HCT116 (cell line): ENCODE results near the gene C2orf72. TPM values are rescaled to one million over a fixed set of nuclear protein-coding genes. Genes with fewer than 3 reads are reported as not detected.

ENCODE experiments used
- ATAC-seq: fragments of 200-7000 bp; cut with Tn5 transposase; 2 replicates; pipeline ENCODE4 v1.9.1; 2020; ENCODE audit warnings: mild to moderate bottlenecking, moderate library complexity
- BruUV-seq: library from RNA; stranded (reverse); fragments of 400-500 nt; replicated peaks from 2 replicates; lab custom pipeline; 2021; lab: Mats Ljungman, UMichigan
- CTCF ChIA-PET: fragments of 300-600 bp; sonication (Branson Sonifier 250); formaldehyde crosslinking; loops from one replicate; lab custom pipeline; 2021; ENCODE audit warnings: antibody characterized with exemption; lab: Charles Lee
- POLR2A ChIA-PET: fragments of 300-600, 350-600 bp; sonication (Branson Sonifier 250); formaldehyde crosslinking; loops from one replicate; lab custom pipeline; 2021; ENCODE audit warnings: antibody characterized with exemption; lab: Charles Lee
- RAD21 ChIA-PET, 2 experiments: fragments of 300-600 bp; sonication (Branson Sonifier 250); formaldehyde crosslinking; loops; one replicate each; lab custom pipeline; 2023; ENCODE audit warnings: low total read pairs in 2 of 2; ENCODE audit not compliant: uncharacterized antibody in 2 of 2, unreplicated experiment in 2 of 2, low non-redundant PET in 1 of 2; lab: Charles Lee
- DNase-seq: peaks from one replicate; pipeline ENCODE4 v3.0.0-alpha.2; 2010; ENCODE audit warnings: low read depth, low spot score
- H2AFZ ChIP-seq: fragments of 200-600 bp; shearing (Covaris generic), sonication (generic); 2 replicates; pipeline ENCODE4 v1.6.1; 2017; ENCODE audit warnings: low read depth, mixed run types, mixed read lengths, antibody characterized with exemption, low read length; ENCODE audit not compliant: poor library complexity, severe bottlenecking
- H3K27ac ChIP-seq: 2 replicates; pipeline ENCODE4 v1.5.1; 2012; ENCODE audit warnings: low read depth, low read length
- H3K27me3 ChIP-seq: fragments of 200-600 bp; sonication (generic); 2 replicates; pipeline ENCODE4 v1.6.1; 2016; ENCODE audit warnings: mixed run types, low read length, mixed read lengths; ENCODE audit not compliant: insufficient read depth
- H3K36me3 ChIP-seq, 2 experiments: fragments of 200-500 bp in 1 of 2; fragments of 200-600 bp in 1 of 2; sonication (Bioruptor generic) in 1 of 2; sonication (generic) in 1 of 2; 2 replicates each; pipeline versions ENCODE4 v1.5.1 to v1.6.1; 2014 to 2016; ENCODE audit warnings: low read length in 2 of 2, inconsistent platforms in 1 of 2, mixed read lengths in 1 of 2, mixed run types in 1 of 2; ENCODE audit not compliant: insufficient read depth in 2 of 2, control insufficient read depth in 1 of 2
- H3K4me1 ChIP-seq, 2 experiments: fragments of 200-600 bp in 1 of 2; sonication (generic) in 1 of 2; 2 replicates each; pipeline versions ENCODE4 v1.5.1 to v1.6.1; 2012 to 2017; ENCODE audit warnings: low read length in 2 of 2, inconsistent platforms in 1 of 2, mild to moderate bottlenecking in 1 of 2, mixed read lengths in 1 of 2, mixed run types in 1 of 2, moderate library complexity in 1 of 2; ENCODE audit not compliant: insufficient read depth in 2 of 2, control insufficient read depth in 1 of 2
- H3K4me2 ChIP-seq: fragments of 200-600 bp; sonication (generic); 2 replicates; pipeline ENCODE4 v1.6.1; 2017; ENCODE audit warnings: mixed run types, low read length, mixed read lengths
- H3K4me3 ChIP-seq, 2 experiments: fragments of 200-600 bp in 1 of 2; sonication (generic) in 1 of 2; replicated peaks in 1 of 2; 2 replicates each; pipeline ENCODE4 v1.5.1; 2011 to 2016; ENCODE audit warnings: low read length in 2 of 2, control low read depth in 1 of 2, low read depth in 1 of 2, mild to moderate bottlenecking in 1 of 2, mixed read lengths in 1 of 2, mixed run types in 1 of 2
- H3K79me2 ChIP-seq: fragments of 200-600 bp; sonication (generic); 2 replicates; pipeline ENCODE4 v1.6.1; 2017; ENCODE audit warnings: mild to moderate bottlenecking, mixed run types, low read length, moderate library complexity, mixed read lengths; ENCODE audit not compliant: insufficient read depth
- H3K9ac ChIP-seq: fragments of 200-600 bp; sonication (generic); 2 replicates; pipeline ENCODE4 v1.6.1; 2016; ENCODE audit warnings: low read length, mixed read lengths
- H3K9me2 ChIP-seq: fragments of 200-600 bp; sonication (generic), shearing (Covaris generic); 2 replicates; pipeline ENCODE4 v1.6.1; 2017; ENCODE audit warnings: mixed run types, mild to moderate bottlenecking, moderate library complexity; ENCODE audit not compliant: insufficient read depth
- H3K9me3 ChIP-seq, 2 experiments: fragments of 200-500 bp in 1 of 2; fragments of 200-600 bp in 1 of 2; sonication (Bioruptor generic) in 1 of 2; sonication (generic) in 1 of 2; 2 replicates each; pipeline ENCODE4 v1.6.1; 2014 to 2017; ENCODE audit warnings: low read length in 2 of 2, mixed read lengths in 2 of 2, inconsistent platforms in 1 of 2, low read depth in 1 of 2, mild to moderate bottlenecking in 1 of 2, mixed run types in 1 of 2, moderate library complexity in 1 of 2; ENCODE audit not compliant: control insufficient read depth in 1 of 2, insufficient read depth in 1 of 2
- H4K20me1 ChIP-seq: fragments of 200-600 bp; sonication (generic), shearing (Covaris generic); 2 replicates; pipeline ENCODE4 v1.6.1; 2017; ENCODE audit warnings: mixed run types, mild to moderate bottlenecking, moderate library complexity; ENCODE audit not compliant: insufficient read depth
- CBX3 ChIP-seq: IDR thresholded peaks from 2 replicates; pipeline ENCODE4 v1.6.1; 2012; ENCODE audit warnings: low read depth
- CTCF ChIP-seq, 3 experiments: fragments of 200-600 bp in 1 of 3; sonication (generic) in 1 of 3; IDR thresholded peaks in 2 of 3; conservative IDR thresholded peaks in 1 of 3; 2 replicates each; pipeline ENCODE4 v1.5.1; 2012 to 2017; ENCODE audit warnings: low read depth in 2 of 3, low read length in 2 of 3, antibody characterized with exemption in 1 of 3, borderline replicate concordance in 1 of 3, control low read depth in 1 of 3, mild to moderate bottlenecking in 1 of 3, mixed read lengths in 1 of 3, mixed run types in 1 of 3, moderate library complexity in 1 of 3; ENCODE audit not compliant: insufficient read depth in 1 of 3
- EGR1 ChIP-seq: IDR thresholded peaks from 2 replicates; pipeline ENCODE4 v1.6.1; 2012; ENCODE audit warnings: low read depth
- EZH2 ChIP-seq: fragments of 200-600 bp; sonication (generic); IDR thresholded peaks from 2 replicates; pipeline ENCODE4 v1.6.1; 2017; ENCODE audit warnings: antibody characterized with exemption, mixed run types
- EZH2phosphoT487 ChIP-seq: fragments of 200-600 bp; IDR thresholded peaks from 2 replicates; pipeline ENCODE4 v1.6.1; 2018; ENCODE audit warnings: antibody characterized with exemption, borderline replicate concordance
- FOSL1 ChIP-seq: IDR thresholded peaks from 2 replicates; pipeline ENCODE4 v1.6.1; 2012; ENCODE audit warnings: low read depth
- JUND ChIP-seq: IDR thresholded peaks from 2 replicates; pipeline ENCODE4 v1.6.1; 2012
- MAX ChIP-seq: IDR thresholded peaks from 2 replicates; pipeline ENCODE4 v1.6.1; 2012
- POLR2A ChIP-seq: IDR thresholded peaks from 2 replicates; pipeline ENCODE4 v1.7.0; 2011; ENCODE audit warnings: borderline replicate concordance; ENCODE audit not compliant: insufficient read depth, insufficient read length; ENCODE audit errors: extremely low read depth
- RAD21 ChIP-seq: IDR thresholded peaks from 2 replicates; pipeline ENCODE4 v1.6.1; 2012; ENCODE audit warnings: low read depth, mild to moderate bottlenecking
- REST ChIP-seq: IDR thresholded peaks from 2 replicates; pipeline ENCODE4 v1.6.1; 2012; ENCODE audit warnings: low read depth
- SIN3A ChIP-seq: IDR thresholded peaks from 2 replicates; pipeline ENCODE4 v1.6.1; 2012; ENCODE audit warnings: low read depth
- SP1 ChIP-seq: IDR thresholded peaks from 2 replicates; pipeline ENCODE4 v1.6.1; 2012; ENCODE audit warnings: low read depth
- SRF ChIP-seq: IDR thresholded peaks from 2 replicates; pipeline ENCODE4 v1.6.1; 2012; ENCODE audit warnings: low read depth
- TCF7L2 ChIP-seq: IDR thresholded peaks from 2 replicates; pipeline ENCODE4 v1.7.0; 2011; ENCODE audit warnings: borderline replicate concordance, inconsistent platforms; ENCODE audit not compliant: insufficient read depth, insufficient read length; ENCODE audit errors: extremely low read depth
- YY1 ChIP-seq: IDR thresholded peaks from 2 replicates; pipeline ENCODE4 v1.6.1; 2011; ENCODE audit warnings: low read length, low read depth, moderate library complexity, mild to moderate bottlenecking; ENCODE audit not compliant: insufficient replicate concordance; ENCODE audit errors: extremely low read depth
- ZBTB33 ChIP-seq: IDR thresholded peaks from 2 replicates; pipeline ENCODE4 v1.6.1; 2011; ENCODE audit warnings: mild to moderate bottlenecking, low read length, moderate library complexity; ENCODE audit not compliant: insufficient replicate concordance; ENCODE audit errors: extremely low read depth
- ZFX ChIP-seq: fragments of 450-650 bp; IDR thresholded peaks from 2 replicates; pipeline ENCODE4 v1.6.1; 2017
- ZNF274 ChIP-seq: fragments of 200-500 bp; sonication (Bioruptor generic); IDR thresholded peaks from 2 replicates; pipeline ENCODE4 v1.6.1; 2014; ENCODE audit warnings: mild to moderate bottlenecking, low read depth, low read length, inconsistent platforms
- intact Hi-C: fragments of 100-400 bp; cut with micrococcal nuclease; formaldehyde crosslinking; loops from 2 replicates; pipeline ENCODE4 v1.10.0; 2022
- total RNA-seq: library from RNA; stranded (reverse); gene quantifications from one replicate; pipeline ENCODE4 v1.2.1, GENCODE V29; 2021; ENCODE audit not compliant: unreplicated experiment
- TF ChIP-seq, protein P1 (sequence below): IDR thresholded peaks from 2 replicates; pipeline ENCODE4 v1.6.1; 2012

The C2orf72 gene
- total RNA-seq, 1 experiment from 2014 or later: 3.7 TPM

DNA sequence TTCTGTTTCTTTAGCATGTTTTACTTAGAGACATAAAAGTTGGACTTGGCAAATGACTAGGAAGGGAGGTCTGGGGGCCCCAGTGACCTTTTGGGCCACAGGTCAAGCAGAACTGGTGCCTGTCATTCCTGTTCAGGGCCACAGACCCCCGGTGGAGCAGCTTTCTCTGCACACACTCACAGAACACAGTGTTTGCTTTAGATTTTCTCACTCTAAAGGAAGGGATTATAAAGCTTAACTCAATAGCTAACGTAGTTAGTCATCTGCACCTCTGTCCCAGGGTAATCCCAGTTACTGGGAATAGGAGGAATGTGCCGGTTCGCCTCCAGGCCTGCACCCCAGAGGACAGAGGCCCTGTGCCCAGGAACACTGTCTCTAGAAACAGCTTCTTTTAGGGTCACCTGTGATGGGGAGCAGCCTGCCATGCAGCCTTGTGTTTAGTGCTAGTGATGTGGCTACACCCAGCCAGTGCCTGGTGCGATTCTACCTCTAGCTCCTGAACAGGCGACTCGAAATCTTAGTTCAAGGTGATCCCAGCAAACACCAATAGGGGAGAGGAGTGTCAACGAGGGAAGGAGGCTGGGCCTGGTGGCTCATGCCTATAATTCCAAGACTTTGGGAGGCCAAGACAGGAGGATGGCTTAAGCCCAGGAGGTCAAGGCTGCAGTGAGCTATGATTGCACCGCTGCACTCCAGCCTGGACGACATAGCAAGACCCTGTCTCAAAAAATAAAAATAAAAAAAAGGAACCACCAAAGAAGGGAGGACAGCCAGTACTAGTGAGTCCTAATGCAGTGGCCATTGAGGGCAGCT, 29.8 kb upstream of the C2orf72 start:
- no TSS peak for BruUV-seq
- RAD21 ChIA-PET: no interaction called here

More for the DNA sequence above, 29.8 kb upstream of the C2orf72 start:
- POLR2A ChIA-PET: no interaction called here
- Histone ChIP-seq H2AFZ (no peak overlapping the region), H3K27me3 (peaks cover 7% of the 10 kb centered on the region; the same call in 1 of the 2 replicates), H3K9me2 (no peaks in the 10 kb centered on the region), H3K4me3 (no peak overlapping the region), H3K4me1 (no peaks in the 10 kb centered on the region), H3K27ac (no peak overlapping the region), H3K79me2 (no peaks in the 10 kb centered on the region), H3K9ac (no peak overlapping the region), H3K36me3 (no peaks in the 10 kb centered on the region), H3K4me2 (no peak overlapping the region), H3K9me3 (no peaks in the 10 kb centered on the region; a peak in 1 of 4 replicates), H4K20me1 (no peaks in the 10 kb centered on the region)
- DNase-seq: no peak
- CTCF ChIA-PET: no interaction called here
- no peak for ATAC-seq
- intact Hi-C loops: no loop called here
- TF ChIP-seq FOSL1 (no peak), TCF7L2 (no peak), RAD21 (no peak), SP1 (no peak), POLR2A (no peak), REST (no peak), EZH2phosphoT487 (no peak), ZFX (no peak), MAX (no peak), YY1 (no peak), EGR1 (no peak), SIN3A (no peak), EZH2 (no peak), JUND (no peak), ZBTB33 (no peak), SRF (no peak), CBX3 (no peak), CTCF (IDR thresholded peaks at IDR 0.05 in 2 of 3, conservative IDR thresholded peaks at IDR 0.05 in 1 of 3; ENCODE audit: borderline replicate concordance in 1 of 3, insufficient read depth in 1 of 3, low read depth in 2 of 3, low read length in 2 of 3) (no peak), ZNF274 (no peak)
- TF ChIP-seq, protein P1, sequence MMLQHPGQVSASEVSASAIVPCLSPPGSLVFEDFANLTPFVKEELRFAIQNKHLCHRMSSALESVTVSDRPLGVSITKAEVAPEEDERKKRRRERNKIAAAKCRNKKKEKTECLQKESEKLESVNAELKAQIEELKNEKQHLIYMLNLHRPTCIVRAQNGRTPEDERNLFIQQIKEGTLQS: no peak
